Trophoblast cell (in vitro differentiated cells and primary cell): ENCODE results near the gene EVA1C.
"Not testable (repeated sequence)": the region's sequence is repeated elsewhere in the genome, so short reads cannot be mapped to it uniquely, and the experiment has no call there.

ENCODE experiments used
- DNase-seq, 2 donors: peaks; one replicate each; pipeline ENCODE4 v3.0.0-alpha.2; 2016
- H2AFZ ChIP-seq: 2 replicates; pipeline ENCODE4 v1.6.1; 2013; ENCODE audit warnings: low read length, moderate library complexity, mild to moderate bottlenecking; ENCODE audit not compliant: insufficient read depth, poor library complexity
- H2AK5ac ChIP-seq: 2 replicates; pipeline ENCODE4 v1.6.1; 2013; ENCODE audit warnings: mild to moderate bottlenecking, low read length
- H2BK120ac ChIP-seq: 2 replicates; pipeline ENCODE4 v1.6.1; 2013; ENCODE audit warnings: low read length, mild to moderate bottlenecking, moderate library complexity; ENCODE audit not compliant: insufficient read depth, poor library complexity
- H2BK12ac ChIP-seq: 2 replicates; pipeline ENCODE4 v1.6.1; 2013; ENCODE audit warnings: mild to moderate bottlenecking, low read length, moderate library complexity
- H2BK5ac ChIP-seq: 2 replicates; pipeline ENCODE4 v1.6.1; 2013; ENCODE audit warnings: low read length, low read depth, moderate library complexity, mild to moderate bottlenecking; ENCODE audit not compliant: poor library complexity
- H3K14ac ChIP-seq: 2 replicates; pipeline ENCODE4 v1.6.1; 2013; ENCODE audit warnings: mild to moderate bottlenecking, low read length
- H3K18ac ChIP-seq: 2 replicates; pipeline ENCODE4 v1.6.1; 2013; ENCODE audit warnings: mild to moderate bottlenecking, low read length
- H3K23ac ChIP-seq: 2 replicates; pipeline ENCODE4 v1.6.1; 2013; ENCODE audit warnings: low read length
- H3K27ac ChIP-seq: 2 replicates; pipeline ENCODE4 v1.5.1; 2013; ENCODE audit warnings: low read depth, mild to moderate bottlenecking, inconsistent platforms, low read length, moderate library complexity
- H3K27me3 ChIP-seq: 2 replicates; pipeline ENCODE4 v1.6.1; 2013; ENCODE audit warnings: inconsistent platforms, mild to moderate bottlenecking, low read length, moderate library complexity; ENCODE audit not compliant: insufficient read depth
- H3K36me3 ChIP-seq, 2 experiments: 1 replicate in 1 of 2; 2 replicates in 1 of 2; pipeline ENCODE4 v1.6.1; 2013; ENCODE audit warnings: low read length in 2 of 2, mild to moderate bottlenecking in 2 of 2, moderate library complexity in 1 of 2; ENCODE audit not compliant: insufficient read depth in 2 of 2, control insufficient read depth in 1 of 2
- H3K4ac ChIP-seq: 2 replicates; pipeline ENCODE4 v1.6.1; 2013; ENCODE audit warnings: low read depth, mild to moderate bottlenecking, low read length, moderate library complexity
- H3K4me1 ChIP-seq, 2 experiments: 1 replicate in 1 of 2; 2 replicates in 1 of 2; pipeline ENCODE4 v1.6.1; 2013; ENCODE audit warnings: low read length in 2 of 2, mild to moderate bottlenecking in 2 of 2, moderate library complexity in 1 of 2; ENCODE audit not compliant: insufficient read depth in 2 of 2, control insufficient read depth in 1 of 2
- H3K4me2 ChIP-seq: 2 replicates; pipeline ENCODE4 v1.6.1; 2013; ENCODE audit warnings: inconsistent platforms, mild to moderate bottlenecking, low read length, moderate library complexity
- H3K4me3 ChIP-seq: 2 replicates; pipeline ENCODE4 v1.5.1; 2013; ENCODE audit warnings: mild to moderate bottlenecking, low read depth, low read length, inconsistent platforms
- H3K79me1 ChIP-seq: one replicate; pipeline ENCODE4 v1.6.1; 2013; ENCODE audit warnings: low read length
- H3K79me2 ChIP-seq: 2 replicates; pipeline ENCODE4 v1.6.1; 2013; ENCODE audit warnings: low read length, mild to moderate bottlenecking; ENCODE audit not compliant: control insufficient read depth, insufficient read depth, poor library complexity
- H3K9ac ChIP-seq: 2 replicates; pipeline ENCODE4 v1.6.1; 2013; ENCODE audit warnings: mild to moderate bottlenecking, low read length
- H3K9me3 ChIP-seq: 2 replicates; pipeline ENCODE4 v1.6.1; 2013; ENCODE audit warnings: low read depth, mild to moderate bottlenecking, control low read depth, inconsistent platforms, low read length; ENCODE audit not compliant: insufficient read depth
- H4K12ac ChIP-seq: 2 replicates; pipeline ENCODE4 v1.6.1; 2013; ENCODE audit warnings: low read depth, mild to moderate bottlenecking, low read length, moderate library complexity
- H4K8ac ChIP-seq: 2 replicates; pipeline ENCODE4 v1.6.1; 2013; ENCODE audit warnings: low read depth, mild to moderate bottlenecking, low read length, moderate library complexity
- H4K91ac ChIP-seq: one replicate; pipeline ENCODE4 v1.6.1; 2013; ENCODE audit warnings: low read depth, mild to moderate bottlenecking, low read length, moderate library complexity
- WGBS: extraction: QIAGEN DNeasy Blood & Tissue Kit; methylation state at CpG from one replicate; pipeline ENCODE4 v1.1.7; 2013; ENCODE audit warnings: missing lambda C conversion rate; ENCODE audit not compliant: insufficient read length, insufficient coverage; ENCODE audit errors: extremely low coverage; 5-methylcytosine and 5-hydroxymethylcytosine counted together

EVA1C gene

GRCh38 chr21:32452191-32452590 is 39.7 kb downstream of the EVA1C start:
- not testable (repeated sequence) for H2AFZ ChIP-seq, H4K91ac ChIP-seq, H3K23ac ChIP-seq, H2BK12ac ChIP-seq, H3K79me2 ChIP-seq, H4K8ac ChIP-seq, H3K27me3 ChIP-seq, H3K27ac ChIP-seq, H3K4me2 ChIP-seq, H3K9ac ChIP-seq, H3K18ac ChIP-seq, H2BK5ac ChIP-seq, DNase-seq, H3K14ac ChIP-seq, H2BK120ac ChIP-seq, H3K4me1 ChIP-seq, H3K9me3 ChIP-seq, H4K12ac ChIP-seq, H3K4me3 ChIP-seq, H3K4ac ChIP-seq, H3K79me1 ChIP-seq, H2AK5ac ChIP-seq, H3K36me3 ChIP-seq
- no CpG with 5 or more reads among the region's 8 CpGs for WGBS

- Histone ChIP-seq H3K4me2 (no peak overlapping the region), H2AFZ (no peak overlapping the region), H2BK12ac (no peak overlapping the region), H3K4me1 (peaks cover 4% of the 10 kb centered on the region in 2 experiments), H3K9ac (no peak overlapping the region), H3K79me1 (no peaks in the 10 kb centered on the region), H3K23ac (no peak overlapping the region), H3K27ac (no peak overlapping the region), H2BK120ac (no peak overlapping the region), H3K27me3 (no peaks in the 10 kb centered on the region), H3K18ac (no peak overlapping the region), H4K91ac (no peak overlapping the region), H2BK5ac (no peak overlapping the region), H3K4ac (no peak overlapping the region), H3K4me3 (no peak overlapping the region), H3K14ac (no peak overlapping the region), H4K8ac (no peak overlapping the region), H3K9me3 (peaks cover 2% of the 10 kb centered on the region), H3K79me2 (no peaks in the 10 kb centered on the region), H3K36me3 (no peaks in the 10 kb centered on the region), H2AK5ac (no peak overlapping the region), H4K12ac (no peak overlapping the region)
- no CpG with 5 or more reads among the region's 11 CpGs for WGBS
- no peak for DNase-seq
These were observed 40.1 kb downstream of the EVA1C start for GRCh38 chr21:32452641-32453040.

GRCh38 chr21:32455548-32455947 is 43.0 kb downstream of the EVA1C start:
- H3K36me3 ChIP-seq, result no peaks in the 10 kb centered on the region
- no peaks in the 10 kb centered on the region for H3K79me2 ChIP-seq
- no peak overlapping the region for H2BK12ac ChIP-seq
- H3K4me1 ChIP-seq, result peaks cover 4 to 6% of the 10 kb centered on the region in 2 experiments
- H3K79me1 ChIP-seq, result no peaks in the 10 kb centered on the region
- H4K91ac ChIP-seq, result no peak overlapping the region
- no peak overlapping the region for H2BK120ac ChIP-seq
- DNase-seq, result no peak
- H3K4ac ChIP-seq, result no peak overlapping the region
- no peak overlapping the region for H3K9ac ChIP-seq
- no peak overlapping the region for H2AK5ac ChIP-seq
- no peak overlapping the region for H3K4me2 ChIP-seq
- H2AFZ ChIP-seq, result no peak overlapping the region
- H4K12ac ChIP-seq, result no peak overlapping the region
- H3K27ac ChIP-seq, result no peak overlapping the region
- H4K8ac ChIP-seq, result no peak overlapping the region
- no CpG with 5 or more reads among the region's 5 CpGs for WGBS
- H3K4me3 ChIP-seq, result no peak overlapping the region
- no peak overlapping the region for H3K14ac ChIP-seq
- H3K27me3 ChIP-seq, result no peaks in the 10 kb centered on the region
- H3K9me3 ChIP-seq, result peaks cover 2% of the 10 kb centered on the region
- H2BK5ac ChIP-seq, result no peak overlapping the region
- H3K18ac ChIP-seq, result no peak overlapping the region
- H3K23ac ChIP-seq, result no peak overlapping the region

- Histone ChIP-seq H3K18ac (no peak overlapping the region), H3K4ac (no peak overlapping the region), H3K23ac (no peak overlapping the region), H4K8ac (no peak overlapping the region), H3K79me1 (no peaks in the 10 kb centered on the region), H3K27me3 (no peaks in the 10 kb centered on the region), H3K36me3 (no peaks in the 10 kb centered on the region), H2BK5ac (no peak overlapping the region), H2AFZ (no peak overlapping the region), H3K27ac (no peak overlapping the region), H3K4me2 (no peak overlapping the region), H2BK120ac (no peak overlapping the region), H3K4me1 (peaks cover 4 to 6% of the 10 kb centered on the region in 2 experiments), H4K12ac (no peak overlapping the region), H3K4me3 (no peak overlapping the region), H3K9me3 (peaks cover 2% of the 10 kb centered on the region), H2BK12ac (no peak overlapping the region), H2AK5ac (no peak overlapping the region), H3K14ac (no peak overlapping the region), H3K9ac (no peak overlapping the region), H3K79me2 (no peaks in the 10 kb centered on the region), H4K91ac (no peak overlapping the region)
- no peak for DNase-seq
- WGBS, result no CpG with 5 or more reads among the region's 6 CpGs
These were observed 44.0 kb downstream of the EVA1C start for GRCh38 chr21:32456497-32456918.
